ENCODE results near the gene NANOS3.

Gene NANOS3

DNA sequence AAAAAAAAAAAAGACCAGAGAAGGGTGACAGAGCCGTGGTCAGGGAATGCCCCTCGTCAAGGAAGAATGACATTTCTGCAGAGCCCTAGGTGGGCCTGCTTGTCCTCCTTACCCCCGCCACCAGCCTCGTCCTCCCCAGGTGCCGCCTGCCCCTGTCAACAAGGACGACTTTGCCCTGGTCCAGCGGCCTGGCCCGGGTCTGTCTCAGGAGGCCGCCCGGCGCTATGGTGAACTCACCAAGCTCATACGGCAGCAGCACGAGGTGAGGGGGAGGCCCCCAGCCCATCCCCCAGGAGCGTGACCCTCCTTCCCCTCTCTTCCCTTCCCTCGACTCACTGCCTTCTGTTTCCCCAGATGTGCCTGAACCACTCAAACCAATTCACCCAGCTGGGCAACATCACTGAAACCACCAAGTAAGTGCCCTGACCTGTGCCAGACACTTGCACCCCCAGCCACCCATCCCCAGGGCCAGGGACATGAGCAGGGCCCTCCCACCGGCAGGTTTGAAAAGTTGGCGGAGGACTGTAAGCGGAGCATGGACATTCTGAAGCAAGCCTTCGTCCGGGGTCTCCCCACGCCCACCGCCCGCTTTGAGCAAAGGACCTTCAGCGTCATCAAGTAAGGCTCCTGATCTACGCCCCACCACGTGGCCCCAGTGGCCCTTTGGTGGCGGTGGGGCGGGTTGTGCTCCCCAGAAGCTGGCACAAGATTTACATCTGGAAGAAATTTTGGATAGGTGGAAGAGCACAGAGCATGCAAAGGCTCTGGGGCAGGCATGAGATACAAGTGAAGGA is 46.5 kb downstream of the NANOS3 start:
- no peak for DNase-seq (ENCODE audit: low read depth)
- TF ChIP-seq, protein P1, sequence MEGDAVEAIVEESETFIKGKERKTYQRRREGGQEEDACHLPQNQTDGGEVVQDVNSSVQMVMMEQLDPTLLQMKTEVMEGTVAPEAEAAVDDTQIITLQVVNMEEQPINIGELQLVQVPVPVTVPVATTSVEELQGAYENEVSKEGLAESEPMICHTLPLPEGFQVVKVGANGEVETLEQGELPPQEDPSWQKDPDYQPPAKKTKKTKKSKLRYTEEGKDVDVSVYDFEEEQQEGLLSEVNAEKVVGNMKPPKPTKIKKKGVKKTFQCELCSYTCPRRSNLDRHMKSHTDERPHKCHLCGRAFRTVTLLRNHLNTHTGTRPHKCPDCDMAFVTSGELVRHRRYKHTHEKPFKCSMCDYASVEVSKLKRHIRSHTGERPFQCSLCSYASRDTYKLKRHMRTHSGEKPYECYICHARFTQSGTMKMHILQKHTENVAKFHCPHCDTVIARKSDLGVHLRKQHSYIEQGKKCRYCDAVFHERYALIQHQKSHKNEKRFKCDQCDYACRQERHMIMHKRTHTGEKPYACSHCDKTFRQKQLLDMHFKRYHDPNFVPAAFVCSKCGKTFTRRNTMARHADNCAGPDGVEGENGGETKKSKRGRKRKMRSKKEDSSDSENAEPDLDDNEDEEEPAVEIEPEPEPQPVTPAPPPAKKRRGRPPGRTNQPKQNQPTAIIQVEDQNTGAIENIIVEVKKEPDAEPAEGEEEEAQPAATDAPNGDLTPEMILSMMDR (IDR thresholded peaks at IDR 0.05; ENCODE audit: insufficient read depth, low read depth, low read length, missing control alignments), result no peak
- H3K4me3 ChIP-seq (ENCODE audit: low read length), result no peak overlapping the region

- no peak overlapping the region for H3K4me3 ChIP-seq (ENCODE audit: low read length)
- TF ChIP-seq, protein P1 (IDR thresholded peaks at IDR 0.05; ENCODE audit: insufficient read depth, low read depth, low read length, missing control alignments), result no peak
Measured at GRCh38 chr19:13926010-13926409, 49.1 kb downstream of the NANOS3 start.

DNA sequence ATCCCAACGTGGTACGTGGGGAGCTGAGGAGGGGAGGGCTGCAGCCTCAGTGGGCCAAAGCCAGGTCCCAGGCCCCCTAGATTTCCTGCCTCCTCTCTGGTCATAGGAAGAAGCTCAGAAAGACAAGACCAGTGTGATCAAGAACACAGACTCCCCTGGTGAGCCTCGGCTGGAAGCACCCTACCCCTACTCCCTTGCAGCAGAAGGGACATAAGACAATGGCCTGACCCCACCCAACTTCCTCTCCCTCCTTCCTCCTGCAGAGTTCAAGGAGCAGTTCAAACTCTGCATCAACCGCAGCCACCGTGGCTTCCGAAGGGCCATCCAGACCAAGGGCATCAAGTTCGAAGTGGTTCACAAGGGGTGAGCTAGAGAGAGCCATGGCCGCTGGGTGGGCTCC is 49.8 kb downstream of the NANOS3 start:
- TF ChIP-seq, protein P1 (IDR thresholded peaks at IDR 0.05; ENCODE audit: insufficient read depth, low read depth, low read length, missing control alignments), result no peak
- no peak for DNase-seq (ENCODE audit: low read depth)
- H3K4me3 ChIP-seq (ENCODE audit: low read length), result no peak overlapping the region

More at GRCh38 chr19:13926010-13926409, 49.1 kb downstream of the NANOS3 start:
- no peak for DNase-seq (ENCODE audit: low read depth)

DNA sequence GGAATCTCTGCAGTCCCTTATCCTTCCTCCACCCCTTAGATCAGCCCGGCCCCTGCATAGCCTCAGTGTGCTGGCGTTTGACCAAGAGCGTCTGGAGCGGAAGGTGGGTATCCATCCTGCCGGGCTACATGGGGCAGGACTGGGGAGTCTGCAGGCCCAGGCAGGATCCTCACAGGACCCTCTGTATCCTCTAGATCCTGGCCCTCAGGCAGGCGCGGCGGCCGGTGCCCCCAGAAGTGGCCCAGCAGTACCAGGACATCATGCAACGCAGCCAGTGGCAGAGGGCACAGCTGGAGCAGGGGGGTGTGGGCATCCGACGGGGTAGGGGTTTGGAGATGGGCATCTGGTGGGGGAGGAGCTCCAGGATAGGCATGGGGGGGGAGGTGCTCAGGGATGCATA is 52.4 kb downstream of the NANOS3 start:
- no peak for DNase-seq (ENCODE audit: low read depth)
- TF ChIP-seq, protein P1 (IDR thresholded peaks at IDR 0.05; ENCODE audit: insufficient read depth, low read depth, low read length, missing control alignments), result no peak
- no peak overlapping the region for H3K4me3 ChIP-seq (ENCODE audit: low read length)

DNA sequence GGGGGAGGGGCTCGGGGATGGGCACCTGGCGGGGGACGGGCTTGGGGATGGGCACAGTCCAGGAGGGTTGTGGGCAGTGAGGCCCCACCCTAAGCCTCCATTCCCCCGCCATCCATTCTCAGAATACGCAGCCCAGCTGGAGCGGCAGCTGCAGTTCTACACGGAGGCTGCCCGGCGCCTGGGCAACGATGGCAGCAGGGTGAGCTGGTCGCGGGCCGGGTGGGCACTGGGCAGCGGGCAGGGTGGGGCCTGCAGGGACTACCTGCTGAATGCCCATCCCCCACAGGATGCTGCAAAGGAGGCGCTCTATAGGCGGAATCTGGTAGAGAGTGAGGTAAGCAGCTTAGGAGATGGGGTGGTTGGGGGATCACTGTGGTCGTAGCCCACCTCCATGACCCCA is 53.0 kb downstream of the NANOS3 start:
- TF ChIP-seq, protein P1 (IDR thresholded peaks at IDR 0.05; ENCODE audit: insufficient read depth, low read depth, low read length, missing control alignments), result no peak
- no peak for DNase-seq (ENCODE audit: low read depth)
- no peak overlapping the region for H3K4me3 ChIP-seq (ENCODE audit: low read length)
